GM19351 (cell line): Measurements from ENCODE around the gene CATSPER2.
"Not testable (repeated sequence)": the region's sequence is repeated elsewhere in the genome, so short reads cannot be mapped to it uniquely, and the experiment has no call there.

ENCODE experiments used
- ATAC-seq: cut with Tn5 transposase; IDR thresholded peaks from one replicate; pipeline ENCODE4 v1.9.1; 2021; ENCODE audit warnings: mild to moderate bottlenecking, moderate library complexity; ENCODE audit not compliant: unreplicated experiment

The CATSPER2 gene

DNA sequence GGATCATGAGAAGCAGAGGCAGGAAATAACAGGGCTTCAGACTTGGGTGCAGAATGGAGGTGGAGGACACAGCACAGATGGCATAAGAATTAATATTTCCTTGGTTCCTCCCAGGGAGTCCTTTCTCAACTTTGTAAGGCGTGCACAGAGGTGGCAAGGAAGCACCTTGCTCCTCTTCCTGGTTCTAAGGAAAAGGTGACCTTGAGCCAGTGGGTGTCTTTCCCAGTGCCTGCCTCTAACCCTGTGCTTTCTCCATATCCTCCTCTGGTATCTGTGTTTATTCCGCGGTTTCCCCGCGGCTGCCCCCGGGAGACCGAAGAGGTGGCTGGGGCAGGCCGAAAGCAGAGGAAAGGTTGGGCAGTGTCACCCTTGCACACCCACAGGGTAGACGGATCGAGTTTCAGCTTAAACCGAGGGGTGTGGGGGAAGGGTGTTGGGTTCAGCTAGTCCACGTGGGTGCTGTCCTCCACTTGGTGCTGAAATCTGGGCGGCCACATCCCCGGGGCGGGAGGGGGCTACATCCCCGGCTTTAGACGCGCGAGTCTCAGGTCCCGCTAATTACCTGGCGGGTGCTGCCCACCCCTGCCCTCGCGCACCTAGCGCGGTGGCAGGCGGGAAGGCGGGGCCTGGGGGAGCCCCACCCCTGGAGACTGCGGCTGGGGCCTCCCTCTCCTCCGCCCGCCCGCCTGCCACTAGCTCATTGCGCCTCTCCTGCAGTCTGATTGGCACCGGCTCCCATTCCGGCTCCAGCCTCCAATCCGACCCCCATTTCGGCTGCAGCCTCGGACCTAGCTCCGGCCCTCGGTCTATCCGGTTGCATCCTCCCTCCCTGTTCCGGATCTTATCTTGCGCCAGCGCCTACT lies 55.1 kb downstream of the CATSPER2 start, which contains the start of gene CKMT1B:
Gene CKMT1B, plus strand, starts transcription at position 700 of the 863 bp plus-strand sequence. CDS start 192 bp downstream, outside the sequence.
- not testable (repeated sequence) for ATAC-seq

DNA sequence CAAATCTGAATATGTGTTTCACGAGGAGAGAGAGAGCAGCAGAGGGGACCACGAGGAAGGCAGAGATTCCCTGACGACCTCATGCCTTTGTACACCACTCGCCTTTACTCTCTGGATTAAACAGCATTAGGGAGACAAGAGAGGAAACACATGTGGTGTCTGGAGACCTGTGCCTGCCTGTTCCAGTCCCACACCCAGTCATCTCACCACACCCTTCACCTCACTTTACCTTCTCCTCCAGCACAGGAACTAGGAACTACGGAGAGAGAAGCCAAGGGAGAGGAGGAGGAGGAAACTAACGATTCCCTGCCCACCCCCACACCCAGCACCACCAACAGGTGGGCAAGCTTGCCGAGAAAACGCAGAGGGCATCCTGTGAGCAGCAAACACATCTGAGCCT lies 55.8 kb downstream of the CATSPER2 start:
- ATAC-seq = not testable (repeated sequence)

GRCh38 chr15:43589778-43590466 lies 58.7 kb downstream of the CATSPER2 start, which contains the start of gene PPIP5K1:
Gene PPIP5K1 (minus strand): TSS chr15:43590208. CDS start chr15:43584504, 5,704 bp downstream.
- peak; percentile 97 for ATAC-seq
